Left renal cortex interstitium (tissue), 4 donors: Measurements from ENCODE around the gene THSD7B. TPM values are rescaled to one million over a fixed set of nuclear protein-coding genes. Genes with fewer than 3 reads are reported as not detected.
"Not testable (repeated sequence)": the region's sequence is repeated elsewhere in the genome, so short reads cannot be mapped to it uniquely, and the experiment has no call there.

Experiments
- DNase-seq, 4 donors: peaks; one replicate each; pipeline ENCODE4 v3.0.0-alpha.2; 2013; ENCODE audit warnings: low read depth in 4 of 4, low spot score in 2 of 4, missing footprints in 1 of 4
- polyA plus RNA-seq, 4 donors: library from polyadenylated mRNA; unstranded; fragments of 120-200 nt; gene quantifications; one replicate each; pipeline ENCODE4 v1.2.1, GENCODE V29; 2013; ENCODE audit not compliant: insufficient read length in 4 of 4

Gene THSD7B
- polyA plus RNA-seq, 4 donors: 2.9 to 5.4 (median 4.3) TPM

DNA sequence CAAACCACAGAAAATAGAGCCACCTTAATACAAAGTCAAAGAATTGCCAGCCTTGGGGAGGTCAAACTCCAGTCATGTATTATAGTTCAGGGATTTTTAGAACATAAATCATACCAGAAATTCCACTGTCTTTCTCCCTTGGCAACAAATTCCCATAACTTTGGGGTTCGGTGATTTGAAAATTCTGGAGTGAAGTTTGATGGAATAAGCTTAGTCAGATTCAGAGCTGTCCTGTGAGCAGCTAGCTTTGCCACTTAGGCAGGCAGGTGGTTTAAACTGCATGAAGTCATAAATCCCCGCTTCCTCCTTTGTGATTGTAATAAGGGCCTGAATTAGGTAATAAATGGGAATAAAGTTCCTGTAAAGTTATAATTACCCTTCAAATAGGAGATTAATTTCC, 741.9 kb downstream of the THSD7B start:
- DNase-seq: no peak

- DNase-seq: no peak
These were observed 743.5 kb downstream of the THSD7B start for GRCh38 chr2:137508739-137509384.

- no peak for DNase-seq
These were observed 746.2 kb downstream of the THSD7B start for GRCh38 chr2:137511526-137511925.

DNA sequence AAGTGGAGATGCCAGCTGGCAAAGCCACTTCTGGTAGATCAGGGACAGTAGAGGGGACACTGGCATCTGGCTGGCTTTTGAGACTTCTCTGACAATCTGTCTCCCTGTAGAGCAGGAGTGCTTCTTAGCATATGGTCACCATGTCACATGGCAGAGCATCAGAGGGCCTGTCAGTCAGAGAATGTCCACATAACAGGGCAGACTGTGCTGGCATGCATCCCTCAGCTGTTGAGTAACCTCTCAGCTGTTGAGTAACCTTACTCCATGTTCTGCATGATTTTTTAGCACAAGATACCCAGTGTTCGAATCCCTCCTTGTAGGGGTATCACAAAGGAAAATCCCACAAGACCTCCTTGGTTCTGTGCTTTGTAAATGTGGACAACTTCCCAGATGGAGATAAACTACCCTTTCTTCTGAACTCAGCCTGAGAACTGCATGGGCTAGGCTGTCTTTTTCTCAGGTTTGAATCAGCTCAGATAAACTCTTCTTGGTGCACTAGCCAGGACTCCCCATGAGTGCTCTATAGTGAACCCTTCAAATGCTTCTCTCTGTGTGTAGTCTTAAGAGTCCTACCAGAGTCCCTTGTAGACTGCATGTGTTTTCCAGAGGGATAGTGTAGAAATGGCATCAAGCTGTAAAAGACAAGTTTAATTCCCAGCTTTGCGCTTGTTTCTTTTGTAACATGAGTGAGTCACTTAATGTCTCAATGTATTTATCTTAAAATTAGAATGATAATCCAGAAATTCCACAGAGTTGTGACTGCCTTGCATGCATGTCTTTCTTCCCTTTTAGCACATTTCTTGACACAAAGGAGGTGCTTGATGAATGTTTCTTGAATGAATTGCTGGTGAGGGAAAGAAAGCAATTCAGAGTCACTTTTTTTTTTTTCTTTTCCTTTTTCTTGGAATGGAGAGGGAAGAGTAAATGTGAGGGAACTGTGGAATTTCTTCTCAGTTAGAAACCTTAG, 756.6 kb downstream of the THSD7B start:
- DNase-seq: no peak

GRCh38 chr2:137522620-137523011, 757.3 kb downstream of the THSD7B start:
- DNase-seq: no peak

- no peak for DNase-seq
These were observed 758.6 kb downstream of the THSD7B start for GRCh38 chr2:137523931-137524330.

DNA sequence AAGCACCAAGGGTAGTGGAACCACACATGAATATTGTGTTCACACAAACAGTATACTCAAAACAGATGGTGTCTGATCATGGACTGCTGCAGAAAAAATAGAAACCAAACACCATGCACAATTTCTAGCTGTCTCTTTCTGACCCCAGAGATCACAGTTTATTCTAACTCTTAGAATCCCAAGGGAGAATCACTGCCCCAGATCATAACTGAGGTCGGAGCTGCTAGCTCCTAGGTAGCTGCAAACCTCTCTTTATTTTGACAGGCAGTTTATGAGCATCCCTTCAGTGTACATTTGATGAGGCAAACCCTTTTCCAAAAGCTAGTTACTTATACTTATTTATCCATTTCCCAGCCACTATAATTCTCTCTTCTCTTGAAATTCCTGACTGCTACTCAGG, 759.8 kb downstream of the THSD7B start:
- DNase-seq: no peak

DNA sequence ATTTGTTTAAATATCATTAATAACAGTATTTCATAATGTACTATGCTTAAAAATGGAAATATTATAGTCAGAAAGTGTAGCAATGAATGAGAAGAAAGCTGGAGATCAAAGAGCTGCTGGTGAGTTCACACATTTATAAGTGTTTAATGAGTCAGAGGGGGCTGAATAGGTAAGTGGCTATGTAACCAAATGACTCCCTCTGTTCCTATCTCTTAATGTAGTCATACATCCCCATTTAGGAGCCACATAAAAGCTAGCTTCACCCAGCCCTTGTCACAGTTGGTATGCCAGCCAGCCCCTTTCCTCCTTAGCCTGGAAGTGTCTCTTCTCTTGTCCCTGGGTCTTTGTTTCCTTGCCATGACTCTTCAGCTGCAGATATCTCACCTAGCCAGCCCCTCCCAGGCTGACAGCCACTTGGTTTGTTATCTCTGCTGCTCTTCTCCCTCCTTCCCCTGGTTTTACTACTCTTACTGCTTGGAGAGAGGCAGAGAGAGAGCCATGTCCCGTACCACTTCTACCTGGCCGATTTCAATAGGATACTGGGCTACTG, 760.4 kb downstream of the THSD7B start:
- no peak for DNase-seq

GRCh38 chr2:137535897-137536296, 770.6 kb downstream of the THSD7B start:
- no peak for DNase-seq

GRCh38 chr2:137539336-137539735, 774.0 kb downstream of the THSD7B start:
- DNase-seq: no peak

GRCh38 chr2:137547842-137548241, 782.5 kb downstream of the THSD7B start:
- no peak for DNase-seq

DNA sequence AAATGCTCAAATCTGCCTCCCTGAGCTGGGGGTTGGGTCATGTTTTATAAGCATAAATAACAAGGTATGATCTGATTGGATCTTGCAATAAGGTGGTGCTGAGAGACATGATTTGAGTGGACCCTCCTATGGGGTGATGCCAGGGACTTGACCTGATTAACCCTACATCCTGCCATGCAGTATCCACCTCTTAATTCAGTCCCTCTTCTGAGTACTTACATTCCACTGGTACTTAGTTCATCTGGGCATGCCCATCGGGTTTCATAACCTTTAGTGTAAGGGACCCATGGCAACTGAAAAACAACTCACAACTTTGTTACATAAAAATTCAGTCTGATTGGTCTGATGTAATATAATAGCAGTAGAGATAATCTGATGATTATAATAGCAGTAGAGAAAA, 801.0 kb downstream of the THSD7B start:
- DNase-seq: no peak

DNA sequence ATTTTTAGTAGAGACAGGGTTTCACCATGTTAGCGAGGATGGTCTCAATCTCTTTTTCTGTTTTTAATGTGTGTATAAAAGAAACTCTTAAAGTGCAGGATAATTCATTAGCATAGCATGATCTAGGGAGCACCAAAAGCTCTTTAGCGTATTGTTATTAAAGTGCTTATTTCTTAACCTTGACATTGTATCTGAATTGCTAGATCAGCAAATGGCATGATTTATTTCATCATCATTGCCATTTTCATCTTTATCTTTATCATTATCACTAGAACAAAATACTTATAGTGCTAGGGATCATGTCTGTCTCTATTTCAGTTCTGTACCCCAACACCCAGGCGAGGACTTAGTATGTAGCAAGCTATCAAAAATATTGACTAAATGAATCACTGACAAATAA, 805.1 kb downstream of the THSD7B start:
- no peak for DNase-seq

- DNase-seq: not testable (repeated sequence)
These were observed 822.5 kb downstream of the THSD7B start for GRCh38 chr2:137587834-137588233.

GRCh38 chr2:137588578-137588977, 823.2 kb downstream of the THSD7B start:
- not testable (repeated sequence) for DNase-seq

GRCh38 chr2:137590102-137590501, 824.8 kb downstream of the THSD7B start:
- DNase-seq: no peak

GRCh38 chr2:137607722-137608318, 842.5 kb downstream of the THSD7B start:
- DNase-seq: no peak

- no peak for DNase-seq
These were observed 873.6 kb downstream of the THSD7B start for GRCh38 chr2:137638932-137639331.

- DNase-seq: no peak
These were observed 879.4 kb downstream of the THSD7B start for GRCh38 chr2:137644731-137645130.

DNA sequence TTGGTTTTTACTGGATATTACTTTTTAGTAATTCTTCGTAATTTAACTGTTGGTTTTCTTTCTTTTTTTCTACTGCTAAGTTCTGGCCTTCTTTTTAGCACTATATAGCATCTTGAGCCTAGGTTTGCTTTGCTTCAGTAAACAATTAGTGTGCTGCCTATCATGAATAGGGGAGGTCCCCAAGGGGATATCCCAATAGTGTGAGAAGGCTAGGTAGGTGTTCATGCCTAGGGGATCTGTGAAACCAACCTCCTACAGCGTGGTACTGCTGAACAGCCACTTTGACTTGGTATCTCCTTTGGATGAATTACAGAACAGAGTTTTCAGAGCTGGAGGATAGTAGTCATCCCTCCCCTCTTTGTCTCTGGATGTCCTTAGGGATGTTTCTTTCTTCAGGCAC, 888.7 kb downstream of the THSD7B start:
- no peak for DNase-seq

- DNase-seq: no peak
These were observed 890.5 kb downstream of the THSD7B start for GRCh38 chr2:137655814-137656213.
